Activated naive CD4-positive, alpha-beta T cell treated with anti-CD3 and anti-CD28 coated beads for 36 hours (primary cell): Measurements from ENCODE around the gene BANF1. TPM values are rescaled to one million over a fixed set of nuclear protein-coding genes. Genes with fewer than 3 reads are reported as not detected.

Experiments used
- CTCF ChIA-PET: fragments of 350-600 bp; sonication (Branson Sonifier 250); formaldehyde crosslinking; loops from one replicate; lab custom pipeline; 2021; ENCODE audit warnings: antibody characterized with exemption; lab: Charles Lee
- DNase-seq: peaks from one replicate; pipeline ENCODE4 v3.0.0-alpha.2; 2020
- H3K27ac Mint-ChIP-seq: one replicate; pipeline ENCODE4 v1.8.0; 2021; ENCODE audit warnings: mild to moderate bottlenecking, mixed read lengths
- H3K27me3 Mint-ChIP-seq: one replicate; pipeline ENCODE4 v1.8.0; 2021; ENCODE audit warnings: low read depth, mixed read lengths
- H3K36me3 Mint-ChIP-seq: one replicate; pipeline ENCODE4 v1.8.0; 2021; ENCODE audit warnings: low read depth, mixed read lengths
- H3K4me1 Mint-ChIP-seq: one replicate; pipeline ENCODE4 v1.8.0; 2021; ENCODE audit warnings: low read depth, mixed read lengths
- H3K4me3 Mint-ChIP-seq: one replicate; pipeline ENCODE4 v1.8.0; 2021; ENCODE audit warnings: mild to moderate bottlenecking, moderate library complexity, mixed read lengths
- H3K9me3 Mint-ChIP-seq: one replicate; pipeline ENCODE4 v1.8.0; 2021; ENCODE audit warnings: mixed read lengths
- intact Hi-C: fragments of 100-400 bp; cut with micrococcal nuclease; formaldehyde crosslinking; loops from one replicate; pipeline ENCODE4 v1.15.1; 2023
- total RNA-seq, 2 experiments: library from RNA; stranded (reverse); gene quantifications; one replicate each; pipeline ENCODE4 v1.2.3, GENCODE V29; 2021

Gene BANF1
- total RNA-seq, 2 experiments from 2014 or later: 347 to 369 TPM

GRCh38 chr11:65981972-65982823 is 20.1 kb upstream of the BANF1 start:
- Mint-ChIP-seq H3K27ac (no peak overlapping the region), H3K36me3 (peaks cover 8% of the 10 kb centered on the region), H3K4me3 (no peak overlapping the region), H3K27me3 (no peaks in the 10 kb centered on the region), H3K4me1 (no peaks in the 10 kb centered on the region), H3K9me3 (no peaks in the 10 kb centered on the region)
- no peak for DNase-seq
- CTCF ChIA-PET: interaction anchor here (0.6 to 1.0 kb wide), 2 partner anchors 18 to 97 kb away, joined by 3 to 4 read pairs; no protein-coding TSS in a partner anchor
- intact Hi-C loops: no loop called here

DNA sequence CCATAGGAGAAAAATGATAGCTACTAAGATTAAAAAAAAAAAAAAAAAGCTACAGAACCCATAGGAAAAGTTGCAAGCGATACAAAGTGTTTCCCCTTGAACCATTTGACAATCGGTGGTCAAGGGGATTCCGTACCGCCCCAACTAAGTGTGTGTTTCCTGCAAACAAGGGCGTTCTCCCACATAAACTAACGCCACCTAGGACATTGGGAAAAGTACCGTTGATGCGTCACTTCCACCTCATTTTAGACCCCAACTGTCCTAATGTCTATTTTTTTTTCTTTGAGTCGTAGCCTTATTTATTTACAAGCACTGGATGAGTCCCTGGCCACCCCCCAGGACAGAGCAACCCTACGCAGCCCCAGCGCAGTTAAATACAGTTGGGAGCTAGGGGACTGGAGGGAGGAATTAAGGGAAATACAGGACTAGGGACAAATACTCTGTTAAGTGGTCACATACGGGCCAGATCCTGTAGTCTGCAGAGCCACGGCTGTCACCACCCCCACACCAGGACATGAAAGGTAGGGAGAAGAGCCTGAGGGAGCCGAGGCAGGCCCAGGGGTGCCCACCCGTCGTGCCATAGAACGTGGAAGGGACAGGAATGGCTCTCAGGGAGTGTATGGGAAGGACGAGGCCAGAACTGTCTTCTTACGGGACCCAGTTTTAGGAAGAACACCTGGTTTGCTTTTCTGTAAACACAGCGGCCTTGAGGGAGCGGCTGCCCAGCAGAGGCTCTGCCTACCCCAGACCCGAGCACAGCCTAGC is 19.3 kb upstream of the BANF1 start:
- peaks cover 6% of the 10 kb centered on the region for H3K36me3 Mint-ChIP-seq
- intact Hi-C loops: no loop called here
- H3K4me3 Mint-ChIP-seq: no peak overlapping the region
- H3K4me1 Mint-ChIP-seq: no peaks in the 10 kb centered on the region
- CTCF ChIA-PET: interaction anchor here (0.6 to 1.0 kb wide), 2 partner anchors 17 to 98 kb away, joined by 3 to 4 read pairs; no protein-coding TSS in a partner anchor
- H3K27ac Mint-ChIP-seq: no peak overlapping the region
- DNase-seq: no peak
- no peaks in the 10 kb centered on the region for H3K9me3 Mint-ChIP-seq
- no peaks in the 10 kb centered on the region for H3K27me3 Mint-ChIP-seq

GRCh38 chr11:65983589-65983987 is 18.7 kb upstream of the BANF1 start:
- Mint-ChIP-seq H3K36me3 (peaks cover 4% of the 10 kb centered on the region), H3K27ac (no peak overlapping the region), H3K4me3 (no peak overlapping the region), H3K27me3 (no peaks in the 10 kb centered on the region), H3K9me3 (no peaks in the 10 kb centered on the region), H3K4me1 (no peaks in the 10 kb centered on the region)
- no peak for DNase-seq
- CTCF ChIA-PET: interaction anchor here (1.0 kb wide), 1 partner anchor 99 kb away, joined by 4 read pairs; no protein-coding TSS in a partner anchor
- intact Hi-C loops: no loop called here

DNA sequence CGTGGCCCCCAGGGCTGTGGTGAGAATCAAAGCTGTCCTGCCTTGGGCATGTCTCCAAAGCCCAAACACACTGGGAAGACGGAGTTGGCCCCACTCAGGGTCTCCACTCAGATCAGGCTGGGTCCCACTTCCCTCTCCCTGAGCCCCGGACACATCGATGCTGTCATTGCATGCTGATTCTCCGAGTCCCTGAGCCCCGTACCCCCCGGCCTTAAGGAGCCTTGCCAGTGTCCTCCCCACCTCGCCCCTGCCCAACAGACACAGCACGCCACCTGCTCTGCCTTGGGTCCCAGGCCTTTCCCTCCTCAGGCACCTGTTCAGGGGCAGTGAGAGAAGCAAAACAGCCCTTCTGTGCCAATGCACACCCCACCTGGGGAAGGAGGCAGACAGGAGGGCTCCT is 15.0 kb upstream of the BANF1 start:
- Mint-ChIP-seq H3K27me3 (no peaks in the 10 kb centered on the region), H3K4me3 (no peak overlapping the region), H3K9me3 (no peaks in the 10 kb centered on the region), H3K27ac (no peak overlapping the region), H3K36me3 (peaks cover 8% of the 10 kb centered on the region), H3K4me1 (peaks cover 4% of the 10 kb centered on the region)
- intact Hi-C loops: no loop called here
- CTCF ChIA-PET: interaction anchor here (8.7 kb wide), 1 partner anchor 98 kb away, joined by 113 read pairs; the partner anchor contains the start of genes CCDC85B and FIBP
- no peak for DNase-seq

DNA sequence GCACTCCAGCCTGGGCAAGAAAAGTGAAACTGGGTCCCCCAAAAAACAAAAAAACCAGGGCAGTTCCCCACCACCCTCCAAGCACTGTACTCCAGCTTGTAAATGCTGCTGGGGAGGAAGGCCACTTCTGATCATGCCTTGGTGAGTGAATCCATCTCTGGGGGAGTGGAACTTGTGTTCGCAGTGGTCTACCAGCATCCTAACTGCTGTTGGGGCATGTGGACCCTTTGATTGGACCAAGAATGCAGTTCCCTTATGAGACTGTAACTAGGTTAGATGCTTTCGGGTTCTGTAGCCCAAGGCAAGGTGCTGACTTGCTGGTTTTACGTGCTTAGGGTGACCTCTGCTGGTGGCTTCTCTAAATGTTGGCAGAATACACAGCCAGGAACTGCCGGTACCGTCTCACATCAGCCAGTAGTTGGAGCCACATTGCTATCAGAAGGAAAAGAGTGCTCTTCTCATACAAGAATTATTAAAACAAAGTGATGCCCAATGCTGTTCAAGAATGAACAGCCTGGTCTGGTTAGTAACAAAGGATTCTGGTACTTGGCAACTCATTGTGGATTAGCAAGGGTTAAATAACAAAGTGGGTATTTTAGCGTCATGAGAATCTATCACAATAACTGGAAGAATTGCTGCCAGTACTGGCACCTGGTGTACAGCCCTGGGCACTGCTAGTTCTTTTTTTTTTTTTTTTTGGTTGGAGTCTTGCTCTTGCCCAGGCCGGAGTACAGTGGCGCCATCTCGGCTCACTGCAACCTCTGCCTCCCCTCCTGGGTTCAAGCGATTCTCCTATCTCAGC is 13.3 kb upstream of the BANF1 start:
- peaks cover 4% of the 10 kb centered on the region for H3K4me1 Mint-ChIP-seq
- H3K9me3 Mint-ChIP-seq: no peaks in the 10 kb centered on the region
- no peaks in the 10 kb centered on the region for H3K27me3 Mint-ChIP-seq
- H3K27ac Mint-ChIP-seq: peak overlapping the region; percentile 70
- intact Hi-C loops: loop anchor here (1.0 to 2.0 kb wide), 10 partner anchors 28 to 278 kb away; partner anchors contain the start of genes AP5B1, C11orf68, CFL1 and DRAP1
- peak; percentile 98 for DNase-seq
- peaks cover 8% of the 10 kb centered on the region for H3K36me3 Mint-ChIP-seq
- no peak overlapping the region for H3K4me3 Mint-ChIP-seq
- CTCF ChIA-PET: interaction anchor here (0.6 to 8.7 kb wide), 21 partner anchors 10 to 311 kb away, joined by 3 to 113 read pairs (median 4); partner anchors contain the start of genes BANF1, CCDC85B, FIBP and SF3B2

- peaks cover 6% of the 10 kb centered on the region for H3K4me1 Mint-ChIP-seq
- no peak overlapping the region for H3K4me3 Mint-ChIP-seq
- intact Hi-C loops: no loop called here
- H3K9me3 Mint-ChIP-seq: no peaks in the 10 kb centered on the region
- DNase-seq: no peak
- no peak overlapping the region for H3K27ac Mint-ChIP-seq
- H3K27me3 Mint-ChIP-seq: no peaks in the 10 kb centered on the region
- peaks cover 11% of the 10 kb centered on the region for H3K36me3 Mint-ChIP-seq
- CTCF ChIA-PET: interaction anchor here (0.8 to 8.7 kb wide), 2 partner anchors 103 to 143 kb away, joined by 3 to 113 read pairs; partner anchors contain the start of genes CCDC85B and FIBP
Measured at GRCh38 chr11:65992056-65992455, 10.2 kb upstream of the BANF1 start.

- peaks cover 33% of the 10 kb centered on the region for H3K36me3 Mint-ChIP-seq
- DNase-seq: no peak
- intact Hi-C loops: no loop called here
- no peaks in the 10 kb centered on the region for H3K27me3 Mint-ChIP-seq
- no peaks in the 10 kb centered on the region for H3K9me3 Mint-ChIP-seq
- peaks cover 30% of the 10 kb centered on the region for H3K4me1 Mint-ChIP-seq
- CTCF ChIA-PET: no interaction called here
- H3K4me3 Mint-ChIP-seq: no peak overlapping the region
- H3K27ac Mint-ChIP-seq: peak overlapping the region; percentile 26
Measured at GRCh38 chr11:65997286-65997685, 5.0 kb upstream of the BANF1 start.

- intact Hi-C loops: loop anchor here (1.0 to 5.0 kb wide), 9 partner anchors 20 to 430 kb away; partner anchors contain the start of genes CFL1, FAM89B, KAT5 and PCNX3
- Mint-ChIP-seq H3K4me1 (peaks cover 40% of the 10 kb centered on the region), H3K9me3 (no peaks in the 10 kb centered on the region), H3K27me3 (no peaks in the 10 kb centered on the region), H3K36me3 (peaks cover 48% of the 10 kb centered on the region), H3K27ac (peak overlapping the region; percentile 99), H3K4me3 (peak overlapping the region; percentile 99)
- CTCF ChIA-PET: interaction anchor here (0.6 to 1.5 kb wide), 7 partner anchors 13 to 116 kb away, joined by 3 to 6 read pairs (median 3); no protein-coding TSS in a partner anchor
- no peak for DNase-seq
Measured at GRCh38 chr11:66002648-66003225, 434 bp downstream of the BANF1 start.

DNA sequence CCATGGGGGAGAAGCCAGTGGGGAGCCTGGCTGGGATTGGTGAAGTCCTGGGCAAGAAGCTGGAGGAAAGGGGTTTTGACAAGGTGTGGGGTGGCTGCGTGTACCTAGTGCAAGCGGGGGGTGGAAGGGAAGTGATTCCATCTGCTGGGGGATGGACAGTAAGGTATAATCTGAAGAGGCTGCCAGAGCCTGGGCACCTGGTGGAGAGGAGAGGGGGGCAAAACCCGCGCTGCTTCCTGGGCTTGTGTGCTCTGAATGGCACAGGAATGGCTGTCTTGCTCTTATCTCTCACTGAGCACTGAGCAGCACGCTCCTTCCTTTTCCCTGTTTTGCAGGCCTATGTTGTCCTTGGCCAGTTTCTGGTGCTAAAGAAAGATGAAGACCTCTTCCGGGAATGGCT is 988 bp downstream of the BANF1 start:
- Mint-ChIP-seq H3K4me3 (peak overlapping the region; percentile 99), H3K27me3 (no peaks in the 10 kb centered on the region), H3K36me3 (peaks cover 43% of the 10 kb centered on the region), H3K4me1 (peaks cover 38% of the 10 kb centered on the region), H3K9me3 (no peaks in the 10 kb centered on the region), H3K27ac (peak overlapping the region; percentile 99)
- CTCF ChIA-PET: interaction anchor here (0.7 to 1.5 kb wide), 4 partner anchors 18 to 104 kb away, joined by 3 to 6 read pairs (median 4); no protein-coding TSS in a partner anchor
- DNase-seq: no peak
- intact Hi-C loops: loop anchor here (2.0 to 5.0 kb wide), 4 partner anchors 50 to 431 kb away; partner anchors contain the start of genes FAM89B, KAT5, SF3B2 and ZNRD2

DNA sequence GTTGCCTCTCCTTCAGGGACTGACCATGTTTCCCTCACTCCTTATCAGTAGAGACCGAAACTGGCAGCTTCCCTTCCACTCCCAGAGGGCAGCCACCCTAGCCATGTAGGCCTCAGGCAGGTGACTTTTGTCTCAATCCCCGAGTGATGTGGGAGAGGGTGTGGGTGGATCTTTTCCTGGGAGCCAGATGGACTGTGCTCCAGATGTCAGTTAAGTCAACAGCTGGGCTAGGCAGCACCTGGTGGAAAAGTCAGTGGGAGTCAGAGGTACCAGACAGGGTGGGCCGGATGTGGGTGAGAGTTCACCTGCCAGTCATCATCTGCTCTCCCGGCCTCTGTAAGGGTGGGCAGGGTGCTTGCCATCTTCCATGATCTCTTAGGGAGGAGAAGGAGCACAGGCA is 1.9 kb downstream of the BANF1 start:
- H3K36me3 Mint-ChIP-seq: peaks cover 34% of the 10 kb centered on the region
- intact Hi-C loops: loop anchor here (5.0 kb wide), 2 partner anchors 292 to 432 kb away; partner anchors contain the start of genes FAM89B, KAT5 and ZNRD2
- DNase-seq: no peak
- H3K4me3 Mint-ChIP-seq: peak overlapping the region; percentile 99
- peaks cover 32% of the 10 kb centered on the region for H3K4me1 Mint-ChIP-seq
- H3K27me3 Mint-ChIP-seq: no peaks in the 10 kb centered on the region
- peak overlapping the region; percentile 82 for H3K27ac Mint-ChIP-seq
- no peaks in the 10 kb centered on the region for H3K9me3 Mint-ChIP-seq
- CTCF ChIA-PET: interaction anchor here (1.0 to 1.5 kb wide), 2 partner anchors 18 to 64 kb away, joined by 4 to 5 read pairs; no protein-coding TSS in a partner anchor
